Stomach (tissue), 4 donors: Measurements from ENCODE around the gene TJAP1.

Source experiments
- CTCF ChIP-seq, 7 experiments: fragments of 450-650 bp in 4 of 7; fragments of 200-600 bp in 3 of 7; sonication (generic) in 3 of 7; IDR thresholded peaks; one replicate each; pipeline ENCODE4 v1.5.1; 2016 to 2019; ENCODE audit warnings: antibody characterized with exemption in 7 of 7, control low read depth in 2 of 7, mild to moderate bottlenecking in 1 of 7
- EP300 ChIP-seq: sonication (generic); formaldehyde crosslinking; IDR thresholded peaks from one replicate; pipeline ENCODE4 v1.6.1; 2017; ENCODE audit warnings: antibody characterized with exemption
- POLR2A ChIP-seq, 4 donors: fragments of 450-650 bp; IDR thresholded peaks; one replicate each; pipeline ENCODE4 v1.6.1; 2016; ENCODE audit warnings: antibody characterized with exemption in 4 of 4, control low read depth in 2 of 4, mild to moderate bottlenecking in 1 of 4, moderate library complexity in 1 of 4
- POLR2AphosphoS5 ChIP-seq, 3 donors: sonication (generic); formaldehyde crosslinking; IDR thresholded peaks; one replicate each; pipeline ENCODE4 v1.6.1; 2016; ENCODE audit warnings: antibody characterized with exemption in 3 of 3

- no peak for TF ChIP-seq CTCF (IDR thresholded peaks at IDR 0.05)
- no peak for TF ChIP-seq POLR2A (IDR thresholded peaks at IDR 0.05)
- no peak for TF ChIP-seq EP300
- TF ChIP-seq POLR2AphosphoS5 (IDR thresholded peaks at IDR 0.05), result no peak
These were observed 23.5 kb upstream of the TJAP1 start for GRCh38 chr6:43453831-43454230.
